Activated CD4-positive, alpha-beta T cell treated with anti-CD3 and anti-CD28 coated beads, Interleukin-2, amount 50 U/mL, for 16 hours (primary cell): ENCODE measurements around the gene RGS19.

Source experiments
- DNase-seq: peaks from one replicate; pipeline ENCODE4 v3.0.0-alpha.2; 2020

The RGS19 gene

DNA sequence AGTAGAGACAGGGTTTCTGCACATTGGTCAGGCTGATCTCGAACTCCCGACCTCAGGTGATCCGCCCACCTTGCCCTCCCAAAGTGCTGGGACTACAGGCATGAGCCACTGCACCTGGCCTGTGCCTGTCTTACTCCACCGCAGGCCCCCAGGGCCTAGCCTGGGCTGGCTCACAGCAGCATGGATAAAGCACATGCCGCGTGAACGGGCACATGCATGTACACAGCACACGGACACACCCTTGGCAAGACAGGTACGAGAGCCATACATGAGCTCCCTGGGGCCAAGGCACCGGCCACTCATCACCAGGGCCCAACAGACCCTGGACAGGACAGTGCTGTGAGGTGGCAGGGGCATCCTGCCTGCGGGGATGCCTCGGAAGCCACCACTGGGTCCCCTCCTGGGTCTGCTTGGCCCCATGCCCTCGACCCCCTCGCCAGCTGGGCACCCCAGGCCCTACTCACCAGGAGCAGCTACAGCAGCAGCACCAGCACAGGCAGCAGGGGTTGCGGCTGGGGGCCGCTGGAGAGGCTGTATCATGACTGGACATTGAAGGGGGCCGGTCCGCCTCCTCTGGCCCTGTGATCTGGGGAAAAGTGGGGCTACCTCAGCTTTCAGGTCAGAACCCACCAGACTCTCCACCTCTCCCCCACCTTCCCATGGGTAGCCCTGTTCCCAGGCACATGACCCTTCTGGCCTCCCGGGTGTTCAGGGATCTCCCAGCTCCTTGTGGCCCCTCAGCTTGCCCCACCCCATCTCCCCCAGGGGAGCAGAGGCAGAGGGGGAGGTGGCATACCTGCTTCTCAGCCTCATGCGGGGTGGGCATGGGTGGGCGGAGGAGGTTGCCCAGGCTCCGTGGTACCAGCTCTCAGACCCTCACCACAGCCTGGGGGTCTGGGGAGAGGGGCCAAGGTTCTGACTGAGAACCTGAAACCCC lies 3.0 kb downstream of the RGS19 start:
- DNase-seq: no peak

GRCh38 chr20:64075556-64075955 lies 3.8 kb downstream of the RGS19 start:
- no peak for DNase-seq

- DNase-seq: no peak
Observed at GRCh38 chr20:64074963-64075362, 4.4 kb downstream of the RGS19 start.

- DNase-seq: no peak
Observed at GRCh38 chr20:64074184-64074789, 5.0 kb downstream of the RGS19 start.

DNA sequence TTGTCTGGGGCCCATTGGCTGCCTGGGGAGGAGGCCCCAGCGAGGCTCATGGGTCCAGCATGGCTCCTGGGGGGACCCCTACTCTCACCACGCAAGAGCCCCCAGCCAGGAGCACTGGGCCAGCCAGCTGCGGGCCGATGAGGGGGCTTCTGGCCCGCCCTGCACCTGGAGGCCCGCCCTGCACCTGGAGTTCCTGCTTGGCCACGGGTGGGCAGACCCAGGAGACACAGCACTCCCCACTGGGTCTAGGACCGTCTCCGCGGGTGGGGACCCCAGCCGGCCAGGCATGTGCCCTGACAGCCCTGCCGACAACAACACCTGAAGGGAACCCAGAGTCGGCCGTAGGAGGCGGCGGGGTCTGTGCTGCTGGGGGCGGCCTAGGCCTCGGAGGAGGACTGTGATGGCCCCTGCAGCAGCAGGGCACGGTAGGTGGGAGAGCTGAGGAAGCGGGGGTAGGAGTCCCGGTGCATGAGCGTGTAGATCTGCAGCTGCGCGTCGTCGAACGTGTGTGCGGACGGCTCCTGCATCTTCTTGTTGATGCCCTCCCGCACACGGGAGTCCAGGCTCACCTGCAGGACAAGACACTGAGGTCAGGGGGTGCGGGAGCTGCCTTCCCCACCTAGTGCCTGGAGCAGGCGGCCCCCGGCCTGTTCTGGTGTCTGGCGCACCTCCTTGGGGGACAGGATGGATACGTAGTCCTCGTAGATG lies 5.7 kb downstream of the RGS19 start:
- DNase-seq: no peak

GRCh38 chr20:64072498-64073063 lies 6.7 kb downstream of the RGS19 start:
- no peak for DNase-seq

DNA sequence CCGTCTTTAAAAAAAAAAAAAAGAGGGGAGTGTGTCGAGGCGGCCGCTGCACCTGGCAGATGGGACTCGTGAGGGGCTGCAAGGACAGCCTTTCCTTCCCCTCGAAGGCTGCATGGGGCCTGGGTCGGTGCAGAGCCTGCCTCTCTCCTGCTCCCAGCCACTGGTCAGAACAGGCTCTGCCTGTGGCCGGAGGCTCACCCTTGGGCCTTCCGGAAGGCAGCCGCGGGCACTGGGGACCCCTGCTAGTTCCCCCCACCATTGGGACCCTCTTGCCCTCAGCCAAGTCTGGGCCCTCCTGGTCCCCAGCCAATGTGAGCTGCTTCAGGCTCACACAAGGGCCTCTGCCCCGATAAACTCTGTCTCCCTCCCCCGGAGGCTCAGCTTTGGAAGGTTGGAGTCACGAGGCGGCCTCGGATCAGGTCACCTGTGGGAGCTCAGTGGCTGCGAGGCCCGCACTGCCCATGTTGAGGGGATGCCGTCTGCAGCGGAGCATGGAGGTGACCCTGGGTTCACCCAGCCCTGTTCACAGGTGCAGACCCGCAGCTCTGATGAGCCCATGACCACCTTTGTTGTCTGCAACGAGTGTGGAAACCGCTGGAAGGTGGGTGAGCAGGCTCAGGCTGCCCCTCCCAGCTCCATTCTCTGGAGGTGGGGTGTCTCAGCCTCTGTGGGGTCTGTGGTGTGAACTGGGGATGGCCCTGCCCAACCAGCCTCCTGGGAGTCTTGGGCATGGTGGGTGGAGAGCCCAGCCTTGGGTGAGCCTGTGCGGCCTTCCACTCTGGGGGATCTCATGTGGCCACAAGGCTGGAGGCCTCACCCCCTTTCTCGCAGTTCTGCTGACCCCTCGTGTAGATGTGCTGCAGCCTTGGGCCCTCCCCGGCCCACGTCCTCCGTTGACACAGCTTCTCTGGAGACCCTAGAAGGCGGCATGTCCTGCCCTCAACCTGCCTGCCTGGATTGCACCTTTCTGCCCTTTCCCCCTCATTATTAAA lies 7.7 kb downstream of the RGS19 start:
- no peak for DNase-seq

GRCh38 chr20:64070244-64070993 lies 8.9 kb downstream of the RGS19 start:
- no peak for DNase-seq

- no peak for DNase-seq
Observed at GRCh38 chr20:64069614-64070243, 9.6 kb downstream of the RGS19 start.

- DNase-seq: no peak
Observed at GRCh38 chr20:64069209-64069613, 10.1 kb downstream of the RGS19 start.

GRCh38 chr20:64068386-64069208 lies 10.7 kb downstream of the RGS19 start:
- no peak for DNase-seq

DNA sequence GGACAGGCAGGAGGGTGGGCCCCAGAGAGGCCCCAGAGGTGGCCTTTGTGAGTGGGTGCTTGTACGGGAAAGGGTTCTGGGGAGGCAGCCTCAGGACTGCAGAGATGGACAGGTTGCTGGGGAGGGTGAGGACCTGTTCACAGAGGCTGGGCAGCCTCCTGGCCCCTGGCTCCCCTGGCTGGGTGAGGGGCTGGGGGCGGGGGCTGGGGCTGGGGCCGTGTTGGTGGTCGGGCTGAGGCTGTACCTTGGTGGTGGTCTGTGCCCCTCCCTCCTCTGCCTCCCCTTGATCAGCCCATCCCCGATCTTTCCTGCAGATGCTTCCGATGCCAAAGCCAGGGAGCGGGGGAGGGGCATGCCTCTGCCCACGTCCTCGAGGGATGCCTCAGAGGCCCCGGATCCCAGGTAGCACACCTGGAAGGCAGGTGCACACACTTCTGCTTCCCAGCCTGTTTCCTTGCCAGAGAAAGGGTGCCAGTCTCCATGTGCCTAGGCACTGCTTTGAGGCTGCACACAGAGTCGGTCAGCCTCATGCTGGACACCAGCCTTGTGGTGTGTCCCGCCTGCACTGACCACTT lies 11.5 kb downstream of the RGS19 start:
- DNase-seq: no peak

DNA sequence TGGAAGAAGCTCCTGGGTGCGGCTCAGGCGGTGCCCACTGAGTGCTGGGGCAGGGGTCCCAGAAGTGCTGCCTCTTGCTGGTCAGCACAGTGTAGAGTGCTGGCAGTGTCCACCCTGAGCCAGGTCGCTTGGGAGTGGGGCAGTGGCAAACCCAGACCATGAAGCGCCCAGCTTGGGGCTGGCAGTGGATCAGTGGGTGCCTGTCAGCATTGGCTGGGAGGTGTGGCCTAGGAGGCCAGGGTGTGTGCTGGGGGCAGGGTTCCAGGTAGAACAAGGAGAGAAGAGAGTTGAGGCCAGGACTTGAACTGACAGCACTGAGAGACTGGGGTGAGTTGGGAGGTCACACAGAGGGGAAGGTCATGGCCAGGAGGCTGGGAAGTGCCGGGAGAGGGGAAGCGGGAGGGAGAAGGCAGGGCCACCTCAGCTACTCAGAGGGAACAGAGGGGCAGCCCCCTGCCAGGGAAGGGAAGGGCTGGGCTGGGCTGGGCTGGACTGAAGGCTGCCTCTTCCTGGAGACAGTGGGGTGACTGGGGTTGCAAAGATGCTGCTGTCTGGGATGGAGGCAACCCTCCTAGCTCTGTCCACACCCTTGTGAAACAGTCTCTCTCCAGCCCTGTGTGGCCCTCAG lies 12.2 kb downstream of the RGS19 start:
- DNase-seq: no peak

DNA sequence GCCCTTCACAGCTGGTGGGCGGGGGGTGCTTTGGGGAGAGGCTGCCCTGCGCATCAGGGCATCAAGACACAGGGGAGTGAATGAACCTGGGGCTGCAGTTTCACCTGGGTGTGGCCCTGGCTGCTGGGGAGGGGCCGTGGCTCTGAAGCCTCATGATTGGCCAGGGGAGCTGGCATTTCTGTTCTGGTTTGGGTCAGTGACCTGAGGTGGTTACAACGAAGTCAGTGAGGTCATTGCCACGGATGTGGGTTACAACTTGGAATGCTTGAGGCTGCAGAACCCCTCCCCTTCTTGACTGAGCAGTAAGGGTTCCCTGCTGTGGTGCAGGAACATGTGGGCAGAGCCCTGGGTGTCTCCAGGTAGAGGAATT lies 13.4 kb downstream of the RGS19 start:
- DNase-seq: peak; percentile 88

DNA sequence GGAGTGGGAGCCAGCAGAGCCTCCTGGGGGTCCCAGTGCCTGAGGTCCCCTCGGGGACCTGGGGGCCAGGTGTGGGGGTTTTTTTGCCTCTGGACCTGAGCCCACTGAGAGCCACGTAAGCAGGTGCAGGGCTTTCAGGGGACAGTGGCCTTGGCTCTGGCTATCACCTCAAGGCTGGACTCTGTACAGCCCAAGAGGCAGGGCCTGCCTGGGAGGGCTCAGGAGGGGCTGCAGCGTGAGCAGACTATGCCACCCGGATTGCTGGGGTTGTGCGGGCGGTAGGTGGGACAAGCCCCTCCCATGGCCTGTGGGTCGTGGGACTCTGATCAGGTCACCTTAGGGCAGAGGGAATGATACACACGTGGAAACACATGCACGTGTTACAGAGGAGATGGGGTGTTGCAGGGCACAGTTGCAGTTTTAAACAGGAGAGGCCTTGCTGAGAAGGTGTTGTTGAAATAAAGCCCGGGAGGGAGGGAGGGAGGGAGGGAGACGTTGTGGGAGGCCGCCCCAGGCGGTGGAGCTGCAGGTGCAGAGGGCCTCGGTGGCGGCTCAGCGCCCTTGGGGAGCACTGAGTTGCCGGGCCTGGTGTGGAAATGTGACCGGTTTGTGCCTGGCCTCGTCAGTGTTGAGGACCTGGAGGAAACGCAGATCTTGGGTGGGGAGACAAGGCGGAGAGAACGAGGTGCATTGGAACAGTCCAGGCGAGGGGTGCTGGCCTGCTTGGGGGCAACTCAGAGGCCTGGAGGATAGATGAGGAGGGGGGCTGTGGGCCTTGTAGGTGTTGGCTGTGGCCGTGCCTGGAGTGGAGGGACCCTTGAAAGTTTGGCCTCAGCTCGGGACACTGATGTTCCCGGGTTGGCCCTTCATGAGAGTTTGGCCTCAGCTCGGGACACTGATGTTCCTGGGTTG lies 14.0 kb downstream of the RGS19 start:
- DNase-seq: no peak

GRCh38 chr20:64064145-64064698 lies 15.1 kb downstream of the RGS19 start:
- DNase-seq: no peak

GRCh38 chr20:64063389-64064144 lies 15.8 kb downstream of the RGS19 start:
- DNase-seq: no peak
